Gastrocnemius medialis (tissue), 4 donors: ENCODE data around the gene KRTAP4-4.

ENCODE experiments used
- POLR2A ChIP-seq, 2 donors: fragments of 450-650 bp; IDR thresholded peaks; one replicate each; pipeline ENCODE4 v1.6.1; 2017; ENCODE audit warnings: antibody characterized with exemption in 2 of 2, mild to moderate bottlenecking in 2 of 2, moderate library complexity in 2 of 2
- TF ChIP-seq, protein P1 (sequence below), 5 experiments: fragments of 450-650 bp in 3 of 5; fragments of 200-600 bp in 2 of 5; sonication (generic) in 2 of 5; IDR thresholded peaks in 4 of 5; conservative IDR thresholded peaks in 1 of 5; 1 replicate in 4 of 5; 2 replicates in 1 of 5; pipeline ENCODE4 v1.5.1; 2016 to 2019; ENCODE audit warnings: antibody characterized with exemption in 5 of 5, mild to moderate bottlenecking in 3 of 5, moderate library complexity in 3 of 5

DNA sequence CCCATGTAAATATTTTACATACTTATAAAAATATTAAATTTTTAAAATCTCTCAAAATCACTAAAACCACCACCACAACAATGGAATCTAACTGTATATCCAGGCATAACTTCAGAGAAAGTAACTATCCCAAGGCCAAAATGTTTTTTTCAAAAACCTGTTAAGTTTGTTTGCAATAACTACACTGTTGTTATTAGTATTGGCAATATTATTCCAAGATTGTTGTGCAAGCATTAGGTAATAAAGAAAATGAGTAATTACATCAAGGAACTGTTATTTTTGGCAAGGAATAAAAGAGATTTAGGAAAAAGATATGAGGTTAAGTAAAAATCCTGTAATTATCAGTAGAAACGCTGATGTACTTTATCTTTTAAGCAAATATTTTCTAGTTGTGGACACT is 33.2 kb downstream of the KRTAP4-4 start:
- TF ChIP-seq, protein P1, sequence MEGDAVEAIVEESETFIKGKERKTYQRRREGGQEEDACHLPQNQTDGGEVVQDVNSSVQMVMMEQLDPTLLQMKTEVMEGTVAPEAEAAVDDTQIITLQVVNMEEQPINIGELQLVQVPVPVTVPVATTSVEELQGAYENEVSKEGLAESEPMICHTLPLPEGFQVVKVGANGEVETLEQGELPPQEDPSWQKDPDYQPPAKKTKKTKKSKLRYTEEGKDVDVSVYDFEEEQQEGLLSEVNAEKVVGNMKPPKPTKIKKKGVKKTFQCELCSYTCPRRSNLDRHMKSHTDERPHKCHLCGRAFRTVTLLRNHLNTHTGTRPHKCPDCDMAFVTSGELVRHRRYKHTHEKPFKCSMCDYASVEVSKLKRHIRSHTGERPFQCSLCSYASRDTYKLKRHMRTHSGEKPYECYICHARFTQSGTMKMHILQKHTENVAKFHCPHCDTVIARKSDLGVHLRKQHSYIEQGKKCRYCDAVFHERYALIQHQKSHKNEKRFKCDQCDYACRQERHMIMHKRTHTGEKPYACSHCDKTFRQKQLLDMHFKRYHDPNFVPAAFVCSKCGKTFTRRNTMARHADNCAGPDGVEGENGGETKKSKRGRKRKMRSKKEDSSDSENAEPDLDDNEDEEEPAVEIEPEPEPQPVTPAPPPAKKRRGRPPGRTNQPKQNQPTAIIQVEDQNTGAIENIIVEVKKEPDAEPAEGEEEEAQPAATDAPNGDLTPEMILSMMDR (IDR thresholded peaks at IDR 0.05 in 4 of 5, conservative IDR thresholded peaks at IDR 0.05 in 1 of 5) = no peak
- TF ChIP-seq POLR2A (IDR thresholded peaks at IDR 0.05) = no peak
